Measurements from ENCODE around the gene MCUB.
"Not testable (repeated sequence)": the region's sequence is repeated elsewhere in the genome, so short reads cannot be mapped to it uniquely, and the experiment has no call there.

MCUB gene

DNA sequence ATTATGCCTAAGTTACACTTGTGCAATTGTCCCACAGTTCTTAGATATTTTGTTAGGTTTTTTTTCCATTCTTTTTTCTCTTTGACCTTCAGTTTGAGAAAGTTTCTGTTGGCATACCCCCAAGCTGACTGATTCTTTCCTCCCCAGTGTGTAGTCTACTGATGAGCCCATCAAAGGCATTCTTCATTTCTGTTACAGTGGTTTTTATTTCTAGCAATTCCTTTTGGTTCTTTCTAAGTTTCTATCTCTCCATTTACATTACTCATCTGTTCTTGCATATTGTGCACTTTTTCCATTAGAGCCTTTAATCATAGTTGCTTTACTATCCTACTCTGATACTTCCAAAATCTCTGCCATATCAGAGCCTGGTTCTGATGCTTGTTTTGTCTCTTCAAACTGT is 111.3 kb downstream of the MCUB start:
- H3K9me3 ChIP-seq (ENCODE audit: insufficient read depth, low read depth, low read length): 0 out of 2 replicates have a peak, but pooled peaks cover 5% of the 10 kb centered on the region
- H3K27me3 ChIP-seq (ENCODE audit: insufficient read depth, low read length): no peaks in the 10 kb centered on the region
- no peaks in the 10 kb centered on the region for H3K36me3 ChIP-seq (ENCODE audit: insufficient read depth, low read depth, low read length)
- no peak overlapping the region for H3K9ac ChIP-seq (ENCODE audit: low read depth, low read length)
- H3K4me3 ChIP-seq (ENCODE audit: low read length): no peak overlapping the region
- H3K4me1 ChIP-seq (ENCODE audit: insufficient read depth, low read length): no peaks in the 10 kb centered on the region
- no peak overlapping the region for H3K27ac ChIP-seq (ENCODE audit: low read length)

DNA sequence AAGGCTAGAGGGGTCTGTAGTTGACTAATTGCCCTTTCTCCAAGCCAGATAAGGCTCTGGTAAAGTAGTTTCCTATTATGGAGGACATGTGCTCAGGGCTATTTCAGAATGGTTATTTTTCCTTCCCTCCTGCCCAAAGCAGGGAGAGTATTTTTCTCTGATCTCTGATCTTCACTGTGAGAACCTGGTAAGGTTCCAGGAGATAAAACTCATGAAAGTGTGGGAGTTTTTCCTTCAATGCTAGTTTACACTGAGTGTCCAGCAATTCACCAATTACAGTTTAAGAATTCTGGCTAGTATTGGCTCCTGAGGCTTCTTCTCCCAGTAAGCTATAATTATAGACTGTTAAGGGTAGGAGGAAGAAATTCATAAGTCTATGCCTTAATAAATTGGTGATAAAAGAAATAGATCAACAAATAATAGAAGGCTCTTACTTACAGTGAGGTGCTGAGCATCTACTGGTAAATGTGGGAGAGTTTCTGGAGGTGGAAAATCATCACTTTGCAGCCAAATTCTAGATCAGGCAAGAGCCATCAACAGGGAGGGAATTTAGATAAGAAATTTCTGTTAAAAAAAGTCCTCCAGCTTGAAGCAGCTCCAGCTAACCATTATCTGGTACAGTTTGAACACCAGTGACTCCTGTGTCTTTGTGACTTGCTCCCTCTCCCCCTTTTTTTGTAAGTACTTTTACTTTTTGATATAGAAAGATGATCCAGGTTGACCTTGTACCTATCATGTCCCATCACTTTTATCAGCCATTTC is 112.3 kb downstream of the MCUB start:
- H3K36me3 ChIP-seq (ENCODE audit: insufficient read depth, low read depth, low read length): no peaks in the 10 kb centered on the region
- H3K4me3 ChIP-seq (ENCODE audit: low read length): no peak overlapping the region
- H3K9ac ChIP-seq (ENCODE audit: low read depth, low read length): no peak overlapping the region
- H3K27me3 ChIP-seq (ENCODE audit: insufficient read depth, low read length): no peaks in the 10 kb centered on the region
- no peaks in the 10 kb centered on the region for H3K4me1 ChIP-seq (ENCODE audit: insufficient read depth, low read length)
- H3K9me3 ChIP-seq (ENCODE audit: insufficient read depth, low read depth, low read length): 0 out of 2 replicates have a peak, but pooled peaks cover 5% of the 10 kb centered on the region
- H3K27ac ChIP-seq (ENCODE audit: low read length): no peak overlapping the region

DNA sequence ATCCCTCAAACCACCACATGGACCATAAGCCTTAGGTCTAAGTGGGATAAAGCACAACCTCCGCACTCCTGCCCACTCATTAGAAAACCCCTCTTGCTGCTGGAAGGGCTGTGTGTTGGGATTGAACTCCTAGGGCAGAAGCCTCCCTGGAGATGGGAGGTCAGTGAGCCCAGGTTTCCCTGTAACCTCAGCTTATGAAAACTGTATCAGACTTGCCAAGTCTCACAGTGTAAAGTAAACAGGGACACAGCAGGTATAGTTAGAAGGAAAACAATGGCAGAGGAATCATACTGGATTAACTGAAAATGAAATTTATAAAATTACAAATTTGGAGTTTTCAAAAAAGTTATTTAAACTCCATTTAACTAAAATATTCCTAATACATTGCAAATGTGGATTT is 113.3 kb downstream of the MCUB start:
- H3K4me1 ChIP-seq (ENCODE audit: insufficient read depth, low read length): no peaks in the 10 kb centered on the region
- H3K27me3 ChIP-seq (ENCODE audit: insufficient read depth, low read length): no peaks in the 10 kb centered on the region
- H3K36me3 ChIP-seq (ENCODE audit: insufficient read depth, low read depth, low read length): no peaks in the 10 kb centered on the region
- H3K27ac ChIP-seq (ENCODE audit: low read length): no peak overlapping the region
- H3K9me3 ChIP-seq (ENCODE audit: insufficient read depth, low read depth, low read length): 0 out of 2 replicates have a peak, but pooled peaks cover 5% of the 10 kb centered on the region
- no peak overlapping the region for H3K4me3 ChIP-seq (ENCODE audit: low read length)
- no peak overlapping the region for H3K9ac ChIP-seq (ENCODE audit: low read depth, low read length)

DNA sequence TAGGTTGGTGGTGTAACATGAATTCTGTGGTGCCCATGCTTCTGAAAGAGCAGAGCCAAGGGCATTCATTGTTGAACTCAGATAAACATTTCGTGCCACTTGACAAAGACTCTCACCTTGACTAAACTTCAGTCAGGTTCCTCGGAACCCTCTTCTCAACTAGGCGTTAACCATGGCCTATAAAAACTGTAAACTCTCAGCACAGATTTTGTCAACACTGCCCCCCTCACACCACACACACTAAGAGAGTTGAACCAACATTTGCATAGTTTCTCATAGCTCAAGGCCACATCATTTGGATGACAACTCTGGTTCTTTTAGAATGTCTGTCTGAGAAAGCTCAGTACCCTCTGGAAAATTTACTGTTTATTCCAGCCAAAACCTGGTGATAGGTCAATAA is 115.1 kb downstream of the MCUB start:
- Histone ChIP-seq H3K4me1 (ENCODE audit: insufficient read depth, low read length) (no peaks in the 10 kb centered on the region), H3K36me3 (ENCODE audit: insufficient read depth, low read depth, low read length) (no peaks in the 10 kb centered on the region), H3K27me3 (ENCODE audit: insufficient read depth, low read length) (no peaks in the 10 kb centered on the region), H3K4me3 (ENCODE audit: low read length) (no peak overlapping the region), H3K9me3 (ENCODE audit: insufficient read depth, low read depth, low read length) (0 out of 2 replicates have a peak, but pooled peaks cover 5% of the 10 kb centered on the region), H3K9ac (ENCODE audit: low read depth, low read length) (no peak overlapping the region), H3K27ac (ENCODE audit: low read length) (no peak overlapping the region)

DNA sequence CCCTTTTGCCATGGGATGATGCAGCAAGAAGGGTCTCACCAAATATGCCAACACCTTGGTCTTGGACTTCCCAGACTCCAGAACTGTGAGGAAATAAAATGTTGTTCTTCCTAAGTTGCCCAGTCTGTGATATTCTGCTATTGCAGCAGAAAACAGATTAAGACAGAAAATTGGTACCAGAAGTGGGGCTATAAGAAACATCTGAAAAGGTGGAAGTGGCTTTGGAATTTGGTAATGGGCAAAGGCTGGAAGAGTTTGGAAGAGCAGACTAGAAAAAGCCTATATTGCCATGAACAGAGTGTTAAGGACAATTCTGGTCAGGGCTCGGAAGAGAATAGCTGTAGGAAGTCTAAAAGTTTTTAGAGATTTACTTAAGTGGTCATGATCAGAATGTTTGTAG is 115.8 kb downstream of the MCUB start:
- H3K4me1 ChIP-seq (ENCODE audit: insufficient read depth, low read length): no peaks in the 10 kb centered on the region
- no peaks in the 10 kb centered on the region for H3K27me3 ChIP-seq (ENCODE audit: insufficient read depth, low read length)
- no peak overlapping the region for H3K27ac ChIP-seq (ENCODE audit: low read length)
- no peak overlapping the region for H3K9ac ChIP-seq (ENCODE audit: low read depth, low read length)
- no peaks in the 10 kb centered on the region for H3K36me3 ChIP-seq (ENCODE audit: insufficient read depth, low read depth, low read length)
- H3K9me3 ChIP-seq (ENCODE audit: insufficient read depth, low read depth, low read length): 0 out of 2 replicates have a peak, but pooled peaks cover 5% of the 10 kb centered on the region
- no peak overlapping the region for H3K4me3 ChIP-seq (ENCODE audit: low read length)

DNA sequence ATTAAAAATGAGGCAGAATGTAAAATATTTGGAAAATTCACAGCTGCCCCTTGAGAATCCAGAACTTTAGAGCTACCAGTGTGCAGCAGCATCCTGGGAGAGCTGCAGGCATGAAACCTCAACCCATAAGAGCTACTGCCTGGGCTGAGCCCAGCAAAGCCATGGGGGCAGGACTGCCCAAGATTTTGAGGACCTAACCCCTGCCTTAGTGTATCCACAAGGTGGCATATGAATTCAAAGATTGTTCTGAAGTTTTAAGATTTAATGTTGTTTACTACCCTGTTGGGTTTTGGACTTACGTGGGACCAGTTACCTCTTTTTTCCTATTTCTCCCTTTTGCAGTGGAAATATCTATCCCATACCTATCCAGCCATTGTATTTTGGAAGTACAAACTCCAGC is 116.8 kb downstream of the MCUB start:
- H3K9me3 ChIP-seq (ENCODE audit: insufficient read depth, low read depth, low read length): 0 out of 2 replicates have a peak, but pooled peaks cover 5% of the 10 kb centered on the region
- H3K4me3 ChIP-seq (ENCODE audit: low read length): no peak overlapping the region
- H3K9ac ChIP-seq (ENCODE audit: low read depth, low read length): no peak overlapping the region
- H3K36me3 ChIP-seq (ENCODE audit: insufficient read depth, low read depth, low read length): no peaks in the 10 kb centered on the region
- H3K27me3 ChIP-seq (ENCODE audit: insufficient read depth, low read length): no peaks in the 10 kb centered on the region
- H3K4me1 ChIP-seq (ENCODE audit: insufficient read depth, low read length): no peaks in the 10 kb centered on the region
- H3K27ac ChIP-seq (ENCODE audit: low read length): no peak overlapping the region

DNA sequence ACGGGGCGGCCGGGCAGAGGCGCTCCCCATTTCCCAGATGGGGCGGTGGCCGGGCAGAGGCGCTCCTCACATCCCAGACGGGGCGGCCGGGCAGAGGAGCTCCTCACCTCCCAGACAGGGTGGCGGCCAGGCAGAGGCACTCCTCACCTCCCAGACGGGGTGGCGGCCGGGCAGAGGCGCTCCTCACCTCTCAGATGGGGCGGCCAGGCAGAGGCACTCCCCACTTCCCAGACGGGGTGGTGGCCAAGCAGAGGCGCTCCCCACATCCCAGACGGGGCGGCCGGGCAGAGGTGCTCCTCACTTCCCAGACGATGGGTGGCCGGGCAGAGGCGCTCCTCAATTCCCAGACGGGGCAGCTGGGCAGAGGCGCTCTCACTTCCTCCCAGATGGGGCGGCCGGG is 118.4 kb downstream of the MCUB start:
- not testable (repeated sequence) for H3K27ac ChIP-seq (ENCODE audit: low read length); H3K27me3 ChIP-seq (ENCODE audit: insufficient read depth, low read length); H3K36me3 ChIP-seq (ENCODE audit: insufficient read depth, low read depth, low read length); H3K9ac ChIP-seq (ENCODE audit: low read depth, low read length); H3K9me3 ChIP-seq (ENCODE audit: insufficient read depth, low read depth, low read length); H3K4me3 ChIP-seq (ENCODE audit: low read length)
- H3K4me1 ChIP-seq (ENCODE audit: insufficient read depth, low read length): peaks cover 13% of the 10 kb centered on the region; the same call in 1 of the 2 replicates

DNA sequence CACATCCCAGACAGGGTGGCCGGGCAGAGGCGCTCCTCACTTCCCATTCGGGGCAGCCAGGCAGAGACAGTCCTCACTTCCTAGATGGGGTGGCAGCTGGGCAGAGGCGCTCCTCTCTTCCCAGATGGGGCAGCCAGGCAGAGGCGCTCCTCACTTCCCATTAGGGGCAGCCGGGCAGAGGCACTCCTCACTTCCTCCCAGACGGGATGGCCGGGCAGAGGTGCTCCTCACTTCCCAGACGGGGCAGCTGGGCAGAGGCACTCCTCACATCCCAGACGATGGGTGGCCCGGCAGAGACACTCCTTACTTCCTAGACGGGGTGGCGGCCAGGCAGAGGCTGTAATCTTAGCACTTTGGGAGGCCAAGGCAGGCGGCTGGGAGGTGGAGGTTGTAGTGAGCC is 118.9 kb downstream of the MCUB start:
- peaks cover 16% of the 10 kb centered on the region; the same call in 1 of the 2 replicates for H3K4me1 ChIP-seq (ENCODE audit: insufficient read depth, low read length)
- H3K27me3 ChIP-seq (ENCODE audit: insufficient read depth, low read length); H3K36me3 ChIP-seq (ENCODE audit: insufficient read depth, low read depth, low read length); H3K9me3 ChIP-seq (ENCODE audit: insufficient read depth, low read depth, low read length); H3K4me3 ChIP-seq (ENCODE audit: low read length); H3K9ac ChIP-seq (ENCODE audit: low read depth, low read length); H3K27ac ChIP-seq (ENCODE audit: low read length): not testable (repeated sequence)

DNA sequence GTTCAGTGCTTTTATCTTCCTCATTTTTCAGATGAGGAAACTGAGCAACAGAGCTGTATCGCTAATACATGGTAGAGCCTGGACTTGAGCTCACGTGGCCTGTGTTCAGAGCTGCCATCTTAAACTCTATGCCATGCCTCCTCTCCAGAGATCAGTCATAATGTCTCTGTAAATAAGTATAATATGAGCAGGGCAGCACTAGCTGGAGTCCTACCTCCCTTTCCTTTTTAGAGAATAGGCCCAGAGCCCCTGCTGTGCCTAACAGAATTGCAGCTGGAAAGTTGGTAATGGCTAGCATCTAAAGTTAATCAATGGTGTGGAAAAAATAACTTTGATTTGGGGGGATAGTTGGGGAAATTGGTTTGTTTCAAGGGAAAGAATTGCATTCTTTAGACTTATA is 122.8 kb downstream of the MCUB start:
- Histone ChIP-seq H3K4me1 (ENCODE audit: insufficient read depth, low read length) (peaks cover 16% of the 10 kb centered on the region; the same call in 1 of the 2 replicates), H3K27me3 (ENCODE audit: insufficient read depth, low read length) (no peaks in the 10 kb centered on the region), H3K9ac (ENCODE audit: low read depth, low read length) (no peak overlapping the region), H3K9me3 (ENCODE audit: insufficient read depth, low read depth, low read length) (no peaks in the 10 kb centered on the region), H3K4me3 (ENCODE audit: low read length) (peak overlapping the region; percentile 0; the same call in 1 of the 2 replicates), H3K36me3 (ENCODE audit: insufficient read depth, low read depth, low read length) (peaks cover 5% of the 10 kb centered on the region; the same call in 1 of the 2 replicates), H3K27ac (ENCODE audit: low read length) (no peak overlapping the region)

DNA sequence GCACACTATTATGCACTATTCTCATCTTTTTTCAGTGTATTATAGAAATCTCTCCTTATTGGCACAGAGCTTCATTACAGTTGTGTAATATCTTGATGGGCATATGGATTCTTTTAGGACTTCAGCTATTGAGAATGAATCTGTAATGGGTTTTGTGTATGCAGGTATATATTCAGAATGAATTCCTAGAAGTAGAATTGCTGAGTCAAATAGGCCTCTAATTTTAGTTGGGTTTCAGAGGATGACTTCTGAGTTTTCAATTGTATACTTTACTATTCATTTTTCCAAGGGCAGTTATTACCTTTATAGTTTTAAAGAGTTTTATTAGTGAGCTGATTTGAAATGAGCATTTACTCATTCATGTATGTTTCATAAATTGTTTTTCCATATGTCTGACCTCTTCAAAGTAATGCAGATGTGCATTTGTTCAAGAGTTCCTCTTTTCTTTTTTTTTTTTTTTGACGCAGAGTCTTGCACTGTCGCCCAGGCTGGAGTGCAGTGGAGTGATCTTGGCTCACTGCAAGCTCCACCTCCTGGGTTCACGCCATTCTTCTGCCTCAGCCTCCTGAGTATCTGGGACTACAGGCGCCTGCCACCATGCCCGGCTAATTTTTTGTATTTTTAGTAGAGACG is 123.7 kb downstream of the MCUB start:
- Histone ChIP-seq H3K9ac (ENCODE audit: low read depth, low read length) (no peak overlapping the region), H3K27me3 (ENCODE audit: insufficient read depth, low read length) (no peaks in the 10 kb centered on the region), H3K36me3 (ENCODE audit: insufficient read depth, low read depth, low read length) (peaks cover 11% of the 10 kb centered on the region), H3K4me1 (ENCODE audit: insufficient read depth, low read length) (peaks cover 16% of the 10 kb centered on the region; the same call in 1 of the 2 replicates), H3K9me3 (ENCODE audit: insufficient read depth, low read depth, low read length) (no peaks in the 10 kb centered on the region), H3K4me3 (ENCODE audit: low read length) (no peak overlapping the region), H3K27ac (ENCODE audit: low read length) (no peak overlapping the region)

DNA sequence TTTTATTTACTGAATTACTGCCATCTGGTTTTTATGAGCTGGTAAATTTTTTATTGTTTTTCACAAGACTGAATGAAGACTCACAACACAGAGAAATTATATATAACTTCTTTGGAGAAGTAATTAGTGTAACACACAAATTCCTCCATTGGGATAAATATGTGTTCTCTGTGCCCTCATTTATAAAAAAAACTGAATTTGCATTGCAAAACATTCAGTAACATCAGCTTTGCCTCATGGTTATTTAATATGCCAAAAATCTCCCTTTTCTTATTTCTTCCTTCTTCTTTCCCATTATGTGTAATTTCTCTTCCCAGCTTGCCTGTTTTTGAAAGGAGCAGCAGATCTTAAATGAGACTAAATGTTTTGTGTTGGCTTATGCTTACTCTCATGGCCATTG is 124.7 kb downstream of the MCUB start:
- H3K27ac ChIP-seq (ENCODE audit: low read length): no peak overlapping the region
- H3K9ac ChIP-seq (ENCODE audit: low read depth, low read length): no peak overlapping the region
- peaks cover 11% of the 10 kb centered on the region for H3K36me3 ChIP-seq (ENCODE audit: insufficient read depth, low read depth, low read length)
- H3K4me3 ChIP-seq (ENCODE audit: low read length): no peak overlapping the region
- no peaks in the 10 kb centered on the region for H3K27me3 ChIP-seq (ENCODE audit: insufficient read depth, low read length)
- no peaks in the 10 kb centered on the region for H3K9me3 ChIP-seq (ENCODE audit: insufficient read depth, low read depth, low read length)
- H3K4me1 ChIP-seq (ENCODE audit: insufficient read depth, low read length): peaks cover 16% of the 10 kb centered on the region; the same call in 1 of the 2 replicates
